HG02885 (cell line): Measurements from ENCODE around the gene ADAM22.

Source experiments
- ATAC-seq: cut with Tn5 transposase; IDR thresholded peaks from one replicate; pipeline ENCODE4 v1.9.1; 2021; ENCODE audit warnings: mild to moderate bottlenecking; ENCODE audit not compliant: unreplicated experiment, poor library complexity

The ADAM22 gene

GRCh38 chr7:88239852-88240251, 305.8 kb downstream of the ADAM22 start:
- no peak for ATAC-seq

- peak; percentile 91 for ATAC-seq
These were observed 309.4 kb downstream of the ADAM22 start for GRCh38 chr7:88243345-88243909.

GRCh38 chr7:88244258-88244657, 310.2 kb downstream of the ADAM22 start:
- no peak for ATAC-seq
